Astrocyte (in vitro differentiated cells and primary cell): ENCODE results near the gene FBXO11. TPM values are rescaled to one million over a fixed set of nuclear protein-coding genes. Genes with fewer than 3 reads are reported as not detected.
A peak's percentile ranks its signal among the peaks of the same experiment; 100 is the strongest.

Experiments used
- DNase-seq: peaks from one replicate; pipeline ENCODE4 v3.0.0-alpha.2; 2010; ENCODE audit warnings: low read depth
- FAIRE-seq: peaks from 2 replicates; lab custom pipeline; 2011; peaks lifted over from hg19 to GRCh38; lab: Jason Lieb, UNC
- H2AFZ ChIP-seq: 2 replicates; pipeline ENCODE4 v1.6.0; 2012; ENCODE audit warnings: low read depth, low read length, inconsistent platforms
- H3K27ac ChIP-seq: 2 replicates; pipeline ENCODE4 v1.5.1; 2011; ENCODE audit warnings: low read depth, low read length, inconsistent platforms
- H3K27me3 ChIP-seq: 2 replicates; pipeline ENCODE4 v1.6.0; 2011; ENCODE audit warnings: low read length, inconsistent platforms; ENCODE audit not compliant: insufficient read depth
- H3K36me3 ChIP-seq: 2 replicates; pipeline ENCODE4 v1.5.1; 2011; ENCODE audit warnings: low read length, inconsistent platforms; ENCODE audit not compliant: insufficient read depth
- H3K4me1 ChIP-seq: 2 replicates; pipeline ENCODE4 v1.5.1; 2011; ENCODE audit warnings: low read length, inconsistent platforms; ENCODE audit not compliant: insufficient read depth
- H3K4me2 ChIP-seq: 2 replicates; pipeline ENCODE4 v1.6.0; 2012; ENCODE audit warnings: low read length, inconsistent platforms
- H3K4me3 ChIP-seq: 2 replicates; pipeline ENCODE4 v1.5.1; 2011; ENCODE audit warnings: low read depth, mild to moderate bottlenecking, low read length, inconsistent platforms; ENCODE audit not compliant: insufficient read depth
- H3K79me2 ChIP-seq: 2 replicates; pipeline ENCODE4 v1.6.0; 2012; ENCODE audit warnings: mild to moderate bottlenecking, low read length, inconsistent platforms; ENCODE audit not compliant: insufficient read depth
- H3K9ac ChIP-seq: 2 replicates; pipeline ENCODE4 v1.6.0; 2012; ENCODE audit warnings: mild to moderate bottlenecking, low read length, inconsistent platforms
- H3K9me3 ChIP-seq: 2 replicates; pipeline ENCODE4 v1.5.1; 2012; ENCODE audit warnings: low read depth, mild to moderate bottlenecking, low read length, inconsistent platforms; ENCODE audit not compliant: insufficient read depth
- H4K20me1 ChIP-seq: 2 replicates; pipeline ENCODE4 v1.6.0; 2012; ENCODE audit warnings: low read length, inconsistent platforms; ENCODE audit not compliant: insufficient read depth
- H3K27ac Mint-ChIP-seq: one replicate; pipeline ENCODE4 v1.8.0; 2021; ENCODE audit warnings: mild to moderate bottlenecking, mixed read lengths; ENCODE audit not compliant: unreplicated experiment
- H3K27me3 Mint-ChIP-seq: one replicate; pipeline ENCODE4 v1.8.0; 2021; ENCODE audit warnings: low read depth, mixed read lengths; ENCODE audit not compliant: unreplicated experiment
- H3K36me3 Mint-ChIP-seq: one replicate; pipeline ENCODE4 v1.8.0; 2021; ENCODE audit warnings: low read depth, mixed read lengths; ENCODE audit not compliant: unreplicated experiment
- H3K4me1 Mint-ChIP-seq: one replicate; pipeline ENCODE4 v1.8.0; 2021; ENCODE audit warnings: low read depth, mixed read lengths; ENCODE audit not compliant: unreplicated experiment
- H3K4me3 Mint-ChIP-seq: one replicate; pipeline ENCODE4 v1.8.0; 2021; ENCODE audit warnings: mild to moderate bottlenecking, moderate library complexity, mixed read lengths; ENCODE audit not compliant: unreplicated experiment
- H3K9me3 Mint-ChIP-seq: one replicate; pipeline ENCODE4 v1.8.0; 2021; ENCODE audit warnings: mild to moderate bottlenecking, mixed read lengths; ENCODE audit not compliant: unreplicated experiment
- CTCF ChIP-seq: IDR thresholded peaks from 2 replicates; pipeline ENCODE4 v1.5.1; 2011; ENCODE audit warnings: low read depth, mild to moderate bottlenecking, inconsistent platforms, low read length, moderate library complexity; ENCODE audit not compliant: insufficient read depth
- EZH2 ChIP-seq: IDR thresholded peaks from 2 replicates; pipeline ENCODE4 v1.6.1; 2012; ENCODE audit warnings: mild to moderate bottlenecking, low read length, inconsistent platforms; ENCODE audit not compliant: insufficient read depth
- total RNA-seq: library from RNA; stranded (reverse); gene quantifications from 2 replicates; pipeline ENCODE4 v1.2.1, GENCODE V29; 2021

The FBXO11 gene
- total RNA-seq, 1 donor from 2014 or later: 70.8 TPM

- peaks cover 100% of the 10 kb centered on the region for H3K79me2 ChIP-seq
- Mint-ChIP-seq H3K4me3 (no peak overlapping the region), H3K27ac (no peak overlapping the region), H3K9me3 (no peaks in the 10 kb centered on the region), H3K36me3 (peaks cover 6% of the 10 kb centered on the region), H3K27me3 (no peaks in the 10 kb centered on the region), H3K4me1 (peaks cover 25% of the 10 kb centered on the region)
- no peak overlapping the region for H2AFZ ChIP-seq
- DNase-seq (no peak), FAIRE-seq (no peak)
- H3K27me3 ChIP-seq: no peaks in the 10 kb centered on the region
- H3K4me3 ChIP-seq: no peak overlapping the region
- peaks cover 89% of the 10 kb centered on the region for H4K20me1 ChIP-seq
- peaks cover 7% of the 10 kb centered on the region for H3K4me1 ChIP-seq
- H3K9ac ChIP-seq: no peak overlapping the region
- peaks cover 2% of the 10 kb centered on the region for H3K36me3 ChIP-seq
- H3K4me2 ChIP-seq: no peak overlapping the region
- H3K9me3 ChIP-seq: no peaks in the 10 kb centered on the region
- no peak for TF ChIP-seq EZH2
- no peak for TF ChIP-seq CTCF
- H3K27ac ChIP-seq: no peak overlapping the region
Measured at GRCh38 chr2:47868611-47869352, 37.5 kb downstream of the FBXO11 start.

- no peak for TF ChIP-seq EZH2
- TF ChIP-seq CTCF: no peak
- Histone ChIP-seq H3K4me3 (no peak overlapping the region), H3K36me3 (no peaks in the 10 kb centered on the region), H3K4me1 (peaks cover 7% of the 10 kb centered on the region), H3K27ac (peak overlapping the region; percentile 3), H3K27me3 (no peaks in the 10 kb centered on the region), H3K9ac (no peak overlapping the region), H3K4me2 (peak overlapping the region; percentile 45), H3K79me2 (peaks cover 100% of the 10 kb centered on the region), H4K20me1 (peaks cover 85% of the 10 kb centered on the region), H3K9me3 (no peaks in the 10 kb centered on the region), H2AFZ (no peak overlapping the region)
- no peak overlapping the region for H3K27ac Mint-ChIP-seq
- FAIRE-seq (no peak), DNase-seq (peak; percentile 84)
- H3K4me1 Mint-ChIP-seq: peaks cover 25% of the 10 kb centered on the region
- no peaks in the 10 kb centered on the region for H3K27me3 Mint-ChIP-seq
- H3K9me3 Mint-ChIP-seq: no peaks in the 10 kb centered on the region
- no peak overlapping the region for H3K4me3 Mint-ChIP-seq
- peaks cover 4% of the 10 kb centered on the region for H3K36me3 Mint-ChIP-seq
Measured at GRCh38 chr2:47867205-47867604, 39.1 kb downstream of the FBXO11 start.

- Histone ChIP-seq H3K27me3 (no peaks in the 10 kb centered on the region), H3K27ac (no peak overlapping the region), H4K20me1 (peaks cover 82% of the 10 kb centered on the region), H3K4me2 (no peak overlapping the region), H3K4me1 (peaks cover 7% of the 10 kb centered on the region), H3K79me2 (peaks cover 99% of the 10 kb centered on the region), H3K36me3 (no peaks in the 10 kb centered on the region), H3K9ac (no peak overlapping the region), H3K4me3 (no peak overlapping the region), H2AFZ (no peak overlapping the region), H3K9me3 (no peaks in the 10 kb centered on the region)
- Mint-ChIP-seq H3K36me3 (peaks cover 2% of the 10 kb centered on the region), H3K4me3 (no peak overlapping the region), H3K27me3 (no peaks in the 10 kb centered on the region), H3K27ac (no peak overlapping the region), H3K9me3 (no peaks in the 10 kb centered on the region), H3K4me1 (peaks cover 16% of the 10 kb centered on the region)
- no peak for FAIRE-seq
- TF ChIP-seq CTCF (no peak), EZH2 (no peak)
- DNase-seq: no peak
Measured at GRCh38 chr2:47864566-47864965, 41.7 kb downstream of the FBXO11 start.
